CD4-positive, alpha-beta T cell treated with Interferon gamma for 1 hour (primary cell): ENCODE measurements around the gene ITFG1.
"Not testable (repeated sequence)": the region's sequence is repeated elsewhere in the genome, so short reads cannot be mapped to it uniquely, and the experiment has no call there.

Source experiments
- DNase-seq: peaks from one replicate; pipeline ENCODE4 v3.0.0-alpha.2; 2020

The ITFG1 gene

DNA sequence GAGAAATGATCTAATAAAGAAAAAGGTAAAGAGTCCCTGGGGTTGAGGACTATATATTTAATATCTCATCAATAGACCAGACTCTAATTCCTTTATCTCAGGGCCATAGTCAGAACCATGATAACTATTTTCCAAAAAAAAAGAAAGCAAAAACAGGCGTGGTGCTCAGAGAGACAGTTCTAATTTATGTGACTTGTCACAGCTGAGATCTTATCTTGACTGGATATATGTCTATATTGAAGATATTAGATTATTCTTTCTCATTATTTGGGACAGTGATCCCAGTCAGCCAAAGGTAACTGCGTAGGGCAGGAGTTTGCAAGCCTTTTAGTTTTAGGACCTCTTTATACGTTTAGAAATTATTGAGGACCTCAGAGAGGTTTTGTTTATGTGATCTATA, 52.4 kb downstream of the ITFG1 start:
- DNase-seq = no peak

DNA sequence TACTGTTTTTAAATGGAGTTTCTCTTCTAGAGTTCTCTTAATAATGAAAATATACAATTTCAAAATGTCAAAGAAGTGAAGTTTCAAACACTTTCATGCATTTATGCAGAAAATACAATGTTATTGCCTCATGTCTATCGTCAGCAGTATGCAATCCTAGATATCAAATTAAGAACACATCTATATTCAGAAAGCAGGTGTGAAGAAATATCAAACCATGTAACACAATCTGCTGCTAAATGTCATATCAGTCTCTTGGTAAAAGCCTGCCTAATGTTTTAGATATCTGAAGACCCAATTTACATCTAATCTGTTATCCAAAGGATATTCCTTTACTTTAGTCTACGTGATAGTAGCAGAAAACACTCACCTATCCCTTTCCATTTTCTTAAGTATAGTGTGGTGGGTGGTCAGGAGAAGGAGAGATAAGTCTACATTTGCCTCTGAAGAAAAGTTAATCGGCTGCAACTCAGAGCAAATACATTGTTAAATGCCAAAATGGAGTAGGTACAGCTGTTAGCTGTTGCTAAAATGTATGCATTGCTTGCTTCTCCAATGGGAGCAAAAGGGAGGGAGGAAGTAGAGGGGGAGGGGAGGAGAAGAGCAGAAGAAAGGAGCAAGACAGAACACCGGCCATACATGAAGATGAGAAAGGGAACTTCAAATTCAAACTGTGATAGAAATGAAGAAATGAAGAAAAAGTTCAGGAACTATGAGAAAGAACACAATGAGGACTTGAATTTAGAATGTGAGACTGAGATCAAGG, 64.9 kb downstream of the ITFG1 start:
- no peak for DNase-seq

- DNase-seq = no peak
Measured at GRCh38 chr16:47392081-47392480, 68.8 kb downstream of the ITFG1 start.

DNA sequence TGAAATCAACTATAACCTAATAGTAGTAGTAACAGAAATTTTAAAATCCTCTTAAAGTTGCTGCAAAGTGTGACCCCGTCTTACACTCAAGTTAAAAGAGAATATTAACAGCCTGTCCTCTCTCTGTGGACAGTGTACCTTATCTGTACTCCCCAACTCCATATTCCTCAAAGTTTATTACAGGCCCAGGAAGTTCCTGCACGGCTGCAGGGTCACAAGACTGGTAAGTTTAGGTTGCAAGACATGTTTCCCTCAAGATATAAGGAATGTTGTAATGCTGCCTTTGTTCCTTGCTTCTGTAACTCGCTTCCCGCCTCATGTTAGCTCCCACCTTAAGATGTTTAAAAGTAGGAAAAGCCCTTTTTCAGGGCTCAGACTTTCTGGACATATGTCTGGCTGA, 72.2 kb downstream of the ITFG1 start:
- no peak for DNase-seq

DNA sequence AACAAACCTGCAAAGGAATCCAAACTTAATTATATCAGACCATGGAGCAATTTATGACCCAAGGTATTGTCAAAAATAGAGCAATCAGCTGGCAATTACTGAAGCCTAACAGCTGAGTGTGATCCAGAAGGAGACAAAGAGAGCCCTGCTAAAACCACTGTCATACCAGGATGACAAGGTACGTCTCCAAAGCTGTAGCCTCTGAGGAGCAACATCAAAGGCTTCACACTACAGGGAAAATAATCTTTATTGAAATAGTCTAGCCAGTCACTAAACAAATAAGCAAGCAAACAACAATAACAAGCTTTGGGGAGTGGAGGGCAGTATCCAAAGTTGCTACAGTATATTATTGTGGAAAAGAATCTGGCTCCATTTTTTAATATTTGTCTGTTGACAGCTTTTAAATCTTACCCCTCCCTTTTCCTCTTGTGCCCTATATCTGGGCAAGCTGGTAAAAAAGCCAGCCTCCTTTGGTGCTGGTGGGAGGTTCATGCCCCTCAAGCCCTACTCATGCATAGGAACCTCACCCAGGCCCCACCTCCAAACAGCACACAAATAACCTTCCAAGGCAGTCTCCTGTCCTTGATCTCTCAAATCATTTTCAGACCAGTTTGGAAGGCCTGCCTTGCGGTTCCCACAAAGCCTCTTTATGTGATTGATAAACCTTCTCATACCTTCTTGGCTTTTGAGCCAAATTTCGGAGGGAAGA, 73.7 kb downstream of the ITFG1 start:
- no peak for DNase-seq

GRCh38 chr16:47386201-47386718, 74.6 kb downstream of the ITFG1 start:
- DNase-seq = no peak

DNA sequence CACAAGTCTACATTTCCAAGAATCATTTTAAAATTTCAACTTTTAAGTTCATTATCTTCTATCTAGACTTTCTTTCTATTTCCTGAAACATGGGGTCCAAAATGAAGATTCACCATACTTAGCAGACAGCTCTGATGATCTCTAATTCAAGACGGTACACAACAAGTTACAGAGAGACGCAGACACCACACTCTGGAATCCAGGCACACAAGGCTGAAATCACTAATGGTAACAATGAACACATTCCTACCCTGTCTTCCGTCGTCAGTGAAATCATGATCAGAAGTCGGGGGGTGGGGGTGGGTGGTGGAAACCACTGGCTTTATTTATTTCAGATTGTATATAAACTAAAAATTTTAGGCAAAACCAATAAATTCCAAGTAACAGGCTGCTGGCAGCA, 78.5 kb downstream of the ITFG1 start:
- no peak for DNase-seq

DNA sequence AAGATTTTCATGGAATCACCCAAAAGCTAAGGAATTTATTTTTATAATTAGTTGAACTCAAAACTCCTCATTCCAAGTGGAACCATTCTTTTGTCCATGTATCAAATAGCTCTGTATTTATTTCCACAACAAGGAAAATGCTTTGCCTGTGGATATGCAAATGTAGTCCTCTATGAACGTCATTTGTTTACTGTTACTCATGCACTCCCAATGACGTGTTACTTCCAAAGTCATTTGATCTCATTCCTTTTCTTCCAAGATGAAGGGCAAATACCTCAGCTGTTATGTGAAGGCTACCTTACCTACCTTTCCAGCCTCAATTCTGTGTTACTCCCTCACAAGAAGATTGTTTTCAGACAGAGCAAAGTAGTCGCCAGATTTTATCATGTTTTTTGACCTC, 83.7 kb downstream of the ITFG1 start:
- DNase-seq = no peak

DNA sequence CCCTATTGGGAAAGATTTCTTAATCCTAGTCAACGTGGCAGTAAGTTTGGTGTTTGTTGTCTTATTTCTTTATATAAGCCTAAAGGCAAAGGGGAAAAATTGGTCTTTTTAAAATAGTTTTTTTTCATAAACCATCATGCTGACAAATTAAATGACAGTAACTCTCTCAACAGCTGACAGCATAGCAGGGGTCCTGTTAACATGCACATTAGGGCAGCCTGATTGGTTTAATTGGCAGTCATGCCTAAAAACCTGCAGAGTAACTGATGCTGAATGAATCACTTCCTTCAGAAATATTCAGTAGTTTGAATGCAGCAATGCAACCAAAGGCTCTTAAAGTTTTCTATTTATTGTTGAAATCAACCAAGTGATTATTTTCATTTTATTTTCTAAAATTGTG, 85.4 kb downstream of the ITFG1 start:
- no peak for DNase-seq

- no peak for DNase-seq
Measured at GRCh38 chr16:47374629-47375028, 86.2 kb downstream of the ITFG1 start.

DNA sequence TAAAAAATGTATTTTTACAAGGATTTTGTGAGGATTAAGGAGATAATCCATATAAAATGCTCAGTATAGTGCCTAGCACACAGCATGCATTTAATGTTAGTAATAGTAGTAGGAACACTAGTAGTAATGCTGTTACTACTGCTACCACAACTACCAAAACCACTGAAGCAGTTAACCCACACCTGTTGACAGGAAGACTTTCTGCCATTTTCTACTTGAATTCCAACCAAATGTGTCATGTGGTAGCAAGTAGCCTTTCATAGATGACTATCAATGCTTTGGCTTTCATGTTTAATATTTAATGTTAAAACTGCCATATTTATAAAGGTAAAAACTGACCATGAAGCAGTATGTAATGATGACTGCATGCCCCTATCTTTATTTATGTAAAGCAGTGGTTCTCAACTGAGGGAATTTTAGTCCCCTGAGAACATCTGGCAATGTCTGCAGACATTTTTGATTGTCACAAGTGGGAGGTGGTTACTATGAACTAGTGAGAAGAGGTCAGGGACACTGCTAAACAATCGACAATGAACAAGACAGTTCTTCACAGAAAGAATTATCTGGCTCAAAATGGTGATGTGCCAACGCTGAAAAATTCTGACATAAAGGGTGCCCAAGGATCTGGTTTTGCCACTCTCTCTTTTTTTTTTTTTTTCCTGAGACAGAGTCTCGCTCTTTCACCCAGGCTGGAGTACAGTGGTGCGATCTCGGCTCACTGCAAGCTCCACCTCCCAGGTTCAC, 89.4 kb downstream of the ITFG1 start:
- no peak for DNase-seq

DNA sequence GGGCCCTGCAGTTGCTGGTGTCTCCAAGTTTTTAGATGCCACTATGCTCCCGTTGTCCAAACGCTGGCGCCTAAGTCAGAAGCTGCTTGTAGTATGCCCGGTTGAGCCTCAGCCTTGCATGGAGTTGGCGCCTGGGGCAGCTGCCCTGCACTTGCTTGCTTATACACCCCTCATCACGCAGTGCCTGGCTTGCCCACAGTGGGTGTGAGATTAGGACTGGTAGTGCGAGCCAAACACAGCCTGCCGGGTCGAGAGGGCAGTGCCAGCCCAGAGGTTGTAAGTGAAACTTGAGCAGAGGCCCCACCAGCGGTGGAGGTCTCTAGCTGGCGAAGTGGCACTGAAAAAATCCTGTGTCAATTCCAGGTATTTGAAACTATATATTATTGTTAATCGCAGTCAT, 90.3 kb downstream of the ITFG1 start:
- DNase-seq = no peak

DNA sequence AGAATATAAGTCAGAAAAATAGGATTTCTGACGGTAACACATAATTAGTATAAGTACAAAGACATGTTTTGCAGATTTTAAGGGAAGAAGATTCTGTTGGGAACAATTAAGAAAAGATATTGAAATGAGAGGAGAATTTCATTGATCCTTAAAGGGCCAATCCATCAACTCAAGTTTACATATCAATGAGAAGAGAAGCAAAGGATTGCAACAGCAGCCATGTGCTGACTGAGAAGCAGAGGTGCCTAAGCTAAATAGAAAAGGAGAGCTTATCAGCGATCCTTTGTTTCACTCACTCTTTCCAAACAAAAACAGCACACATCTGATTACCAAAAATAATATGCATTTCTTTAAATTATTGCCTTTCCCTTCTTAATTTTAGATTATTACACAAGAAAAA, 94.6 kb downstream of the ITFG1 start:
- DNase-seq = no peak

- no peak for DNase-seq
Measured at GRCh38 chr16:47363761-47364160, 97.1 kb downstream of the ITFG1 start.

DNA sequence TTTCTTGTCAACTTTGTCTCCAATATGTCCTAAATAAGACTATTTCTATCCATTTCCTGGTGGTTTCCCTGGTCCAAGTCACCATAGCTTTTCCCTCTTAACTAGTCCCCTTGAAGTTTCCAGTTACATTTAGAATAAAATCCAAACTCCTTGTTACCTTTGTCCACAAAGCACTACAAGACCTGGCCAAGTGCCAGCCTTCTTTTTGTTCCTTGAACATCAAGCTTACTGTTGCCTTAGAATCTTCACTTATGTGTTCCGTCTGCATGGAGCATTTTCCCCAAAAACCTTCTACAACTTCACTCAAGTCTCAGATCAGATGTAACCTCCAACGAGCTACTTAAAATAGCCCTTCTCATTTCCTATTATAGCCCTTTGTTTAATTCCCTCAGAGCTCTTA, 101.4 kb downstream of the ITFG1 start:
- no peak for DNase-seq

DNA sequence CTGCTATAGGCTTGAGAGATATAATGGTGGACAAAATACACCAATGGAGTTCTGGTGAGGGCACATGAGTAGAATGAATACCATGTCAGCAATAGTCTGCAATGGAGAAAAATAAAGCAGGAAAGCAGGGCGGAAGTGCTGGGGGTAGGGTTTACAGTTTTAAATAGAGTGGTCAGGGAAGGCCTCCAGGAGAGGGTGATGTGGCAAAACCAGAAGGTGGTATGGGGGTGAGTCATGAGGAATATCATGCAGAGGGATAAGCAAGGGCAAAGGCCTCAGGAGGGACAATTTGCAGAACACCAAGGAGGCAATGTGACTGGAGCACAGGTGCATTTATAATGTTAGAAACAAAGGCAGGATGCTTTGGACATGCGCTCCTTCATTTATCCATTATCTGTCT, 102.0 kb downstream of the ITFG1 start:
- DNase-seq = no peak

DNA sequence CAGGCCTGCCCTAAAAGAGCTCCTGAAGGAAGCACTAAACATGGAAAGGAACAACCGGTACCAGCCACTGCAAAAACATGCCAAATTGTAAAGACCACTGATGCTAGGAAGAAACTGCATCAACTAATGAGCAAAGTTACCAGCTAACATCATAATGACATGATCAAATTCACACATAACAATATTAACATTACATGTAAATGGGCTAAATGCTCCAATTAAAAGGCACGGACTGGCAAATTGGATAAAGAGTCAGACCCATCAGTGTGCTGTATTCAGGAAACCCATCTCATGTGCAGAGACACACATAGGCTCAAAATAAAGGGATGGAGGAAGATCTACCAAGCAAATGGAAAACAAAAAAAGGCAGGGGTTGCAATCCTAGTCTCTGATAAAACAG, 111.8 kb downstream of the ITFG1 start:
- not testable (repeated sequence) for DNase-seq

DNA sequence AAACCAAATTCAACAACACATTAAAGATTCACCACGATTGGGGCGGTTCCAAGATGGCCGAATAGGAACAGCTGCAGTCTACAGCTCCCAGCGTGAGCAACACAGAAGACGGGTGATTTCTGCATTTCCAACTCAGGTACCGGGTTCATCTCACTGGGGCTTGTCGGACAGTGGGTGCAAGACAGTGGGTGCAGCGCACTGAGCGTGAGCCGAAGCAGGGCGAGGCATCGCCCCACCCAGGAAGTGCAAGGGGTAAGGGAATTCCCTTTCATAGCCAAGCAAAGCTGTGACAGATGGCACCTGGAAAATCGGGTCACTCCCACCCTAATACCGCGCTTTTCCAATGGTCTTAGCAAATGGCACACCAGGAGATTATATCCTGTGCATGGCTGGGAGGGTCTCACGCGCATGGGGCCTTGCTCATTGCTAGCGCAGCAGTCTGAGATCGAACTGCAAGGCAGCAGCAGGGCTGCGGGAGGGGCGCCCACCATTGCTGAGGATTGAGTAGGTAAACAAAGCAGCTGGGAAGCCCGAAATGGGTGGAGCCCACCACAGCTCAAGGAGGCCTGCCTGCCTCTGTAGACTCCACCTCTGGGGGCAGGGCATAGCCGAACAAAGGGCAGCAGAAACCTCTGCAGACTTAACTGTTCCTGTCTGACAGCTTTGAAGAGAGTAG, 113.7 kb downstream of the ITFG1 start:
- not testable (repeated sequence) for DNase-seq

DNA sequence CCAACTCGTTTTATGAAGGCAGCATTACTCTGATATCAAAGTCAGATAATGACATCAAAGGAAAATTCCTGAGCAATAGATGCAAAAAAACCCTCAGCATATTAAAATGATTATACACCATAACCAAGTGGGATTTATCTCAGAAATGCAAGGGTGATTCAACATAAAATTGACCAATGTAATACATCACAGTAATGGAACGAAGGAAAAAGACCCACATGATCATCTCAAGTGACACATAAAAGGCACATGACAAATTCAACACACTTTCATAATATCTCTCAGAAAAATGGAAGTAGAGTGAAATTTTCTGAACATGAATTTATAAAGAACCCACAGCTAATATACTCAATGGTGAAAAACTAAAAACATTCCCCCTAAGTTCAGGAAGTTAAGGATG, 118.8 kb downstream of the ITFG1 start:
- no peak for DNase-seq

DNA sequence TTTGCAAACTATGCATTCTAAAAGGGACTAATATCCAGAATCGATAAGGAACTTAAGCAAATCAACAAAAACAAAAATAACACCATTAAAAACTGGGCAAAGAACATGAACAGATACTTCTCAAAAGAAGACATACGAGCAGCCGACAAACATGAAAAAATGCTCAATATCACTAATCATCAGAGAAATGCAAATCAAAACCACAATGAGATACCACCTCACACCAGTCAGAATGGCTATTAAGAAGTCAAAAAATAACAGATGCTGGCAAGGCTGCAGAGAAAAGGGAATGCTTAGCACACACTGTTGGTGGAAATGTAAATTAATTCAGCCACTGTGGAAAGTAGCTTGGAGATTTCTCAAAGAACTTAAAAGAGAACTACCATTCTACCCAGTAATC, 130.3 kb downstream of the ITFG1 start:
- not testable (repeated sequence) for DNase-seq

GRCh38 chr16:47324309-47324708, 136.6 kb downstream of the ITFG1 start:
- not testable (repeated sequence) for DNase-seq

DNA sequence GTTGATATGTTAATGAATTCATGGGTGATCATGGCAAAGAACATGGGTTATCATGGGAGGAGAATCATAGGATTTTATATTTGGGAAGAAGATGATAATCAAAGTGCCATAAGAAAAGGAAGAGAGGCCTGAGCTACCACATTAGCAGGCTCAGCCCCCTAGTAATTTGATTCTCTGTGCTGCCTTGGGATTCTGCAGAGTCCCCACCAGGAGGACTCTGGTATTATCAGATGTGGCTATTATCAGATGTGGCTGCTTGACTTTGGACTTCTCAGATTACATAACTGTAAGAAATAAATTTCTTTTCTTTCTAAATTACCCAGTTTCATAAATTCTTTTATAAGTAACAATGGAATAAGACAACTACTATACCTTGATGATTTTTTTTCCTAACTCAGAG, 137.6 kb downstream of the ITFG1 start:
- no peak for DNase-seq
